BE2C (cell line): ENCODE data around the gene NUDT16.

Source experiments
- DNase-seq: peaks from one replicate; pipeline ENCODE4 v3.0.0-alpha.2; 2020
- H3K27me3 ChIP-seq: fragments of 250-450 bp; sonication (Bioruptor Pico); 2 replicates; pipeline ENCODE4 v1.5.1; 2020; ENCODE audit warnings: mild to moderate bottlenecking
- H3K36me3 ChIP-seq: fragments of 250-450 bp; sonication (Bioruptor Pico); 2 replicates; pipeline ENCODE4 v1.5.1; 2020; ENCODE audit warnings: mild to moderate bottlenecking
- H3K4me1 ChIP-seq: fragments of 250-450 bp; sonication (Bioruptor Pico); 2 replicates; pipeline ENCODE4 v1.5.1; 2020
- H3K4me3 ChIP-seq: 2 replicates; pipeline ENCODE4 v1.5.1; 2011; ENCODE audit warnings: low read depth, low read length
- H3K9me3 ChIP-seq: fragments of 250-450 bp; sonication (Bioruptor Pico); 2 replicates; pipeline ENCODE4 v1.5.1; 2020
- CTCF ChIP-seq: IDR thresholded peaks from 2 replicates; pipeline ENCODE4 v1.5.1; 2012; ENCODE audit warnings: mild to moderate bottlenecking, low read depth, low read length

The NUDT16 gene

GRCh38 chr3:131349946-131350347, 31.6 kb upstream of the NUDT16 start:
- Histone ChIP-seq H3K4me1 (no peaks in the 10 kb centered on the region), H3K27me3 (no peaks in the 10 kb centered on the region), H3K4me3 (no peak overlapping the region), H3K36me3 (no peaks in the 10 kb centered on the region), H3K9me3 (no peaks in the 10 kb centered on the region)
- TF ChIP-seq CTCF = no peak
- peak; percentile 60 for DNase-seq

GRCh38 chr3:131350506-131350905, 31.1 kb upstream of the NUDT16 start:
- DNase-seq = no peak

GRCh38 chr3:131353016-131353877, 28.3 kb upstream of the NUDT16 start:
- Histone ChIP-seq H3K4me3 (no peak overlapping the region), H3K27me3 (no peaks in the 10 kb centered on the region), H3K9me3 (no peaks in the 10 kb centered on the region), H3K36me3 (no peaks in the 10 kb centered on the region), H3K4me1 (no peaks in the 10 kb centered on the region)
- DNase-seq = no peak
- no peak for TF ChIP-seq CTCF

More at GRCh38 chr3:131350506-131350905, 31.1 kb upstream of the NUDT16 start:
- no peaks in the 10 kb centered on the region for H3K27me3 ChIP-seq
- no peaks in the 10 kb centered on the region for H3K4me1 ChIP-seq
- no peaks in the 10 kb centered on the region for H3K9me3 ChIP-seq
- no peaks in the 10 kb centered on the region for H3K36me3 ChIP-seq
- no peak overlapping the region for H3K4me3 ChIP-seq
- TF ChIP-seq CTCF = no peak

- no peak for TF ChIP-seq CTCF
Measured at GRCh38 chr3:131353986-131354385, 27.6 kb upstream of the NUDT16 start.

GRCh38 chr3:131356006-131356595, 25.5 kb upstream of the NUDT16 start:
- DNase-seq = no peak
- no peaks in the 10 kb centered on the region for H3K4me1 ChIP-seq
- no peak overlapping the region for H3K4me3 ChIP-seq
- H3K9me3 ChIP-seq = no peaks in the 10 kb centered on the region
- H3K27me3 ChIP-seq = no peaks in the 10 kb centered on the region
- H3K36me3 ChIP-seq = no peaks in the 10 kb centered on the region
- TF ChIP-seq CTCF = no peak

More at GRCh38 chr3:131353986-131354385, 27.6 kb upstream of the NUDT16 start:
- Histone ChIP-seq H3K4me3 (no peak overlapping the region), H3K4me1 (no peaks in the 10 kb centered on the region), H3K36me3 (no peaks in the 10 kb centered on the region), H3K9me3 (no peaks in the 10 kb centered on the region), H3K27me3 (no peaks in the 10 kb centered on the region)
- no peak for DNase-seq

- TF ChIP-seq CTCF = no peak
- no peak overlapping the region for H3K4me3 ChIP-seq
- no peaks in the 10 kb centered on the region for H3K36me3 ChIP-seq
- H3K9me3 ChIP-seq = no peaks in the 10 kb centered on the region
- H3K27me3 ChIP-seq = no peaks in the 10 kb centered on the region
- H3K4me1 ChIP-seq = no peaks in the 10 kb centered on the region
- no peak for DNase-seq
Measured at GRCh38 chr3:131357275-131357674, 24.3 kb upstream of the NUDT16 start.
